H9 (cell line): ENCODE data around the gene SCN1B. TPM values are rescaled to one million over a fixed set of nuclear protein-coding genes. Genes with fewer than 3 reads are reported as not detected.

ENCODE experiments used
- DNase-seq: peaks from one replicate; pipeline ENCODE4 v3.0.0-alpha.2; 2017
- H2AFZ ChIP-seq: one replicate; pipeline ENCODE4 v1.6.1; 2013; ENCODE audit warnings: mild to moderate bottlenecking, low read length, control low read depth, moderate library complexity
- H2AK5ac ChIP-seq: 2 replicates; pipeline ENCODE4 v1.6.1; 2013; ENCODE audit warnings: low read length, control low read depth, mixed read lengths; ENCODE audit not compliant: insufficient read length
- H2BK120ac ChIP-seq: one replicate; pipeline ENCODE4 v1.6.1; 2013; ENCODE audit warnings: low read depth, mild to moderate bottlenecking, low read length, control low read depth, inconsistent platforms; ENCODE audit not compliant: poor library complexity, severe bottlenecking
- H2BK12ac ChIP-seq: 2 replicates; pipeline ENCODE4 v1.6.1; 2013; ENCODE audit warnings: low read length, control low read depth, mixed read lengths, low read depth; ENCODE audit not compliant: insufficient read length
- H2BK15ac ChIP-seq: 2 replicates; pipeline ENCODE4 v1.6.1; 2013; ENCODE audit warnings: low read depth, low read length, control low read depth
- H2BK20ac ChIP-seq: one replicate; pipeline ENCODE4 v1.6.1; 2013; ENCODE audit warnings: low read depth, mild to moderate bottlenecking, low read length, control low read depth, inconsistent platforms; ENCODE audit not compliant: poor library complexity, severe bottlenecking
- H2BK5ac ChIP-seq: 2 replicates; pipeline ENCODE4 v1.6.1; 2013; ENCODE audit warnings: low read length, control low read depth, mixed read lengths; ENCODE audit not compliant: insufficient read length
- H3K14ac ChIP-seq: 2 replicates; pipeline ENCODE4 v1.6.1; 2013; ENCODE audit warnings: low read length, control low read depth; ENCODE audit not compliant: insufficient read depth
- H3K18ac ChIP-seq: 2 replicates; pipeline ENCODE4 v1.6.1; 2013; ENCODE audit warnings: low read depth, mild to moderate bottlenecking, mixed read lengths, low read length, control low read depth; ENCODE audit not compliant: insufficient read length
- H3K23ac ChIP-seq: 2 replicates; pipeline ENCODE4 v1.6.1; 2013; ENCODE audit warnings: low read length, control low read depth, mixed read lengths, low read depth; ENCODE audit not compliant: insufficient read length
- H3K23me2 ChIP-seq: 2 replicates; pipeline ENCODE4 v1.6.1; 2013; ENCODE audit warnings: low read depth, mild to moderate bottlenecking, mixed read lengths, low read length, control low read depth; ENCODE audit not compliant: insufficient read length, poor library complexity, severe bottlenecking
- H3K27ac ChIP-seq: 2 replicates; pipeline ENCODE4 v1.5.1; 2013; ENCODE audit warnings: low read length, control low read depth, mixed read lengths, low read depth; ENCODE audit not compliant: insufficient read length
- H3K27me3 ChIP-seq: 2 replicates; pipeline ENCODE4 v1.6.1; 2013; ENCODE audit warnings: low read length, control low read depth, inconsistent platforms; ENCODE audit not compliant: insufficient read depth
- H3K4ac ChIP-seq: 2 replicates; pipeline ENCODE4 v1.6.1; 2013; ENCODE audit warnings: low read depth, mild to moderate bottlenecking, control low read depth, inconsistent platforms, low read length, moderate library complexity
- H3K4me1 ChIP-seq: 2 replicates; pipeline ENCODE4 v1.6.1; 2013; ENCODE audit warnings: low read length, control low read depth, inconsistent platforms; ENCODE audit not compliant: insufficient read depth
- H3K4me2 ChIP-seq: 2 replicates; pipeline ENCODE4 v1.6.1; 2013; ENCODE audit warnings: low read length, control low read depth, mixed read lengths; ENCODE audit not compliant: insufficient read length, insufficient read depth
- H3K56ac ChIP-seq: 2 replicates; pipeline ENCODE4 v1.6.1; 2013; ENCODE audit warnings: low read depth, mild to moderate bottlenecking, mixed read lengths, low read length, control low read depth; ENCODE audit not compliant: insufficient read length
- H3K79me1 ChIP-seq: 2 replicates; pipeline ENCODE4 v1.6.1; 2013; ENCODE audit warnings: low read depth, mild to moderate bottlenecking, moderate library complexity, low read length, control low read depth, inconsistent platforms; ENCODE audit not compliant: insufficient read depth, poor library complexity, severe bottlenecking
- H3K79me2 ChIP-seq: 2 replicates; pipeline ENCODE4 v1.6.1; 2013; ENCODE audit warnings: low read length, control low read depth, inconsistent platforms; ENCODE audit not compliant: insufficient read depth
- H3K9ac ChIP-seq: 2 replicates; pipeline ENCODE4 v1.6.1; 2013; ENCODE audit warnings: low read length, control low read depth, mixed read lengths; ENCODE audit not compliant: insufficient read length; ENCODE audit errors: extremely low read depth
- H3K9me3 ChIP-seq: one replicate; pipeline ENCODE4 v1.6.1; 2013; ENCODE audit warnings: low read depth, low read length, inconsistent platforms; ENCODE audit not compliant: control insufficient read depth
- H3T11ph ChIP-seq: one replicate; pipeline ENCODE4 v1.6.1; 2013; ENCODE audit warnings: mild to moderate bottlenecking, low read length, control low read depth, inconsistent platforms
- H4K20me1 ChIP-seq: one replicate; pipeline ENCODE4 v1.6.1; 2013; ENCODE audit not compliant: control insufficient read depth, insufficient read length, insufficient read depth
- H4K5ac ChIP-seq: 2 replicates; pipeline ENCODE4 v1.6.1; 2013; ENCODE audit warnings: low read depth, mild to moderate bottlenecking, mixed read lengths, low read length, control low read depth; ENCODE audit not compliant: insufficient read length
- H4K8ac ChIP-seq: replicated peaks from 2 replicates; pipeline ENCODE4 v1.6.1; 2013; ENCODE audit warnings: low read length, control low read depth, mixed read lengths, low read depth; ENCODE audit not compliant: insufficient read length
- H4K91ac ChIP-seq: 2 replicates; pipeline ENCODE4 v1.6.1; 2013; ENCODE audit warnings: low read depth, mild to moderate bottlenecking, moderate library complexity, mixed read lengths, low read length, control low read depth; ENCODE audit not compliant: insufficient read length
- H3K27ac Mint-ChIP-seq, 3 experiments: 2 replicates in 2 of 3; 3 replicates in 1 of 3; pipeline ENCODE4 v1.8.0; 2020 to 2021; ENCODE audit warnings: mixed read lengths in 3 of 3, mild to moderate bottlenecking in 1 of 3, moderate library complexity in 1 of 3
- H3K27me3 Mint-ChIP-seq: 2 replicates; pipeline ENCODE4 v1.8.0; 2021; ENCODE audit warnings: low read depth, mild to moderate bottlenecking, moderate library complexity, mixed read lengths
- H3K36me3 Mint-ChIP-seq, 3 experiments: 2 replicates in 2 of 3; 3 replicates in 1 of 3; pipeline ENCODE4 v1.8.0; 2020 to 2021; ENCODE audit warnings: low read depth in 3 of 3, mixed read lengths in 3 of 3; ENCODE audit not compliant: insufficient read depth in 1 of 3
- H3K4me1 Mint-ChIP-seq, 2 experiments: 2 replicates each; pipeline ENCODE4 v1.8.0; 2020; ENCODE audit warnings: mixed read lengths in 2 of 2
- H3K4me3 Mint-ChIP-seq, 2 experiments: 2 replicates in 1 of 2; 3 replicates in 1 of 2; pipeline ENCODE4 v1.8.0; 2020 to 2021; ENCODE audit warnings: mild to moderate bottlenecking in 2 of 2, mixed read lengths in 2 of 2, moderate library complexity in 1 of 2
- H3K9me3 Mint-ChIP-seq, 2 experiments: 2 replicates in 1 of 2; 3 replicates in 1 of 2; pipeline ENCODE4 v1.8.0; 2020; ENCODE audit warnings: mild to moderate bottlenecking in 2 of 2, mixed read lengths in 2 of 2, moderate library complexity in 1 of 2
- CTCF ChIP-seq: fragments of 200-600 bp; sonication (generic); conservative IDR thresholded peaks from 3 replicates; pipeline ENCODE4 v1.8.0; 2021; ENCODE audit warnings: antibody characterized with exemption, mild to moderate bottlenecking
- WGBS: extraction: QIAGEN DNeasy Blood & Tissue Kit; methylation state at CpG from one replicate; pipeline ENCODE4 v1.1.7; 2013; ENCODE audit warnings: missing lambda C conversion rate, low lambda C conversion rate, mixed read lengths; ENCODE audit not compliant: insufficient read length; ENCODE audit errors: extremely low coverage; 5-methylcytosine and 5-hydroxymethylcytosine counted together
- total RNA-seq: library from RNA; stranded (reverse); gene quantifications from 2 replicates; pipeline ENCODE4 v1.2.1, GENCODE V29; 2021

SCN1B gene
- total RNA-seq, 1 experiment from 2014 or later, result 3.8 TPM

- H2BK120ac ChIP-seq, result no peak overlapping the region
- no peak overlapping the region for H3K14ac ChIP-seq
- no peak overlapping the region for H3K4me2 ChIP-seq
- WGBS, result no CpG with 5 or more reads among the region's 19 CpGs
- H2AFZ ChIP-seq, result no peak overlapping the region
- no peak overlapping the region for H2BK15ac ChIP-seq
- Mint-ChIP-seq H3K9me3 (no peaks in the 10 kb centered on the region; a peak in 1 of 5 replicates), H3K36me3 (peaks cover 54 to 93% (median 85%) of the 10 kb centered on the region in 3 experiments), H3K4me3 (no peak overlapping the region), H3K27me3 (peaks cover 4% of the 10 kb centered on the region), H3K27ac (no peak overlapping the region), H3K4me1 (peaks cover 4 to 7% of the 10 kb centered on the region in 2 experiments; a peak in 3 of 4 replicates)
- no peaks in the 10 kb centered on the region for H3K23me2 ChIP-seq
- DNase-seq, result no peak
- no peak overlapping the region for H4K8ac ChIP-seq
- H3K27me3 ChIP-seq, result no peaks in the 10 kb centered on the region
- no peak overlapping the region for H4K5ac ChIP-seq
- no peak overlapping the region for H3K9ac ChIP-seq
- no peak for TF ChIP-seq CTCF
- no peaks in the 10 kb centered on the region for H3K4me1 ChIP-seq
- H4K91ac ChIP-seq, result no peak overlapping the region
- H3K23ac ChIP-seq, result no peak overlapping the region
- no peak overlapping the region for H2BK12ac ChIP-seq
- no peak overlapping the region for H3K4ac ChIP-seq
- no peak overlapping the region for H3K27ac ChIP-seq
- H3T11ph ChIP-seq, result no peak overlapping the region
- H3K79me1 ChIP-seq, result no peaks in the 10 kb centered on the region
- H3K56ac ChIP-seq, result no peak overlapping the region
- H4K20me1 ChIP-seq, result no peaks in the 10 kb centered on the region
- no peak overlapping the region for H3K18ac ChIP-seq
- no peaks in the 10 kb centered on the region for H3K9me3 ChIP-seq
- no peaks in the 10 kb centered on the region for H3K79me2 ChIP-seq
- H2BK20ac ChIP-seq, result no peak overlapping the region
- no peak overlapping the region for H2AK5ac ChIP-seq
- H2BK5ac ChIP-seq, result no peak overlapping the region
Measured at GRCh38 chr19:35023428-35023827, 6.8 kb upstream of the SCN1B start.
